ENCODE results near the gene ATOSA. TPM values are rescaled to one million over a fixed set of nuclear protein-coding genes. Genes with fewer than 3 reads are reported as not detected.

Gene ATOSA
- total RNA-seq, 1 experiment from 2014 or later: 5.8 TPM

- no peaks in the 10 kb centered on the region for H3K36me3 Mint-ChIP-seq (ENCODE audit: insufficient read depth in 1 of 3, low read depth in 3 of 3)
Observed at GRCh38 chr15:52681441-52681840, 2.3 kb upstream of the ATOSA start.

More at GRCh38 chr15:52681441-52681840, 2.3 kb upstream of the ATOSA start:
- DNase-seq: no peak
- Histone ChIP-seq H2AK5ac (ENCODE audit: insufficient read length, low read length) (no peak overlapping the region), H3K4me2 (ENCODE audit: insufficient read depth, insufficient read length, low read length) (no peak overlapping the region), H3K27me3 (ENCODE audit: insufficient read depth, low read length) (no peaks in the 10 kb centered on the region), H4K8ac (replicated peaks; ENCODE audit: insufficient read length, low read depth, low read length) (no peak overlapping the region), H2BK15ac (ENCODE audit: low read depth, low read length) (no peak overlapping the region), H2AFZ (ENCODE audit: low read length) (no peak overlapping the region), H4K91ac (ENCODE audit: insufficient read length, low read depth, low read length) (no peak overlapping the region), H3K9ac (ENCODE audit: extremely low read depth, insufficient read length, low read length) (no peak overlapping the region), H3K27ac (ENCODE audit: insufficient read length, low read depth, low read length) (no peak overlapping the region), H4K5ac (ENCODE audit: insufficient read length, low read depth, low read length) (no peak overlapping the region), H3T11ph (ENCODE audit: low read length) (no peak overlapping the region), H2BK20ac (ENCODE audit: low read depth, low read length, poor library complexity, severe bottlenecking) (no peak overlapping the region), H3K23ac (ENCODE audit: insufficient read length, low read depth, low read length) (no peak overlapping the region), H3K79me1 (ENCODE audit: insufficient read depth, low read depth, low read length, poor library complexity, severe bottlenecking) (no peaks in the 10 kb centered on the region), H3K79me2 (ENCODE audit: insufficient read depth, low read length) (no peaks in the 10 kb centered on the region), H2BK12ac (ENCODE audit: insufficient read length, low read depth, low read length) (no peak overlapping the region), H2BK120ac (ENCODE audit: low read depth, low read length, poor library complexity, severe bottlenecking) (no peak overlapping the region), H3K56ac (ENCODE audit: insufficient read length, low read depth, low read length) (no peak overlapping the region), H3K23me2 (ENCODE audit: insufficient read length, low read depth, low read length, poor library complexity, severe bottlenecking) (peaks cover 9% of the 10 kb centered on the region), H3K14ac (ENCODE audit: insufficient read depth, low read length) (no peak overlapping the region), H3K9me3 (ENCODE audit: control insufficient read depth, low read depth, low read length) (no peaks in the 10 kb centered on the region), H3K18ac (ENCODE audit: insufficient read length, low read depth, low read length) (no peak overlapping the region), H2BK5ac (ENCODE audit: insufficient read length, low read length) (no peak overlapping the region), H3K4me1 (ENCODE audit: insufficient read depth, low read length) (no peaks in the 10 kb centered on the region), H3K4ac (ENCODE audit: low read depth, low read length) (no peak overlapping the region), H4K20me1 (ENCODE audit: control insufficient read depth, insufficient read depth, insufficient read length) (no peaks in the 10 kb centered on the region)
- H3K4me3 Mint-ChIP-seq: no peak overlapping the region
- no peaks in the 10 kb centered on the region for H3K9me3 Mint-ChIP-seq
- H3K4me1 Mint-ChIP-seq: peaks cover 16 to 17% of the 10 kb centered on the region in 2 experiments
- no CpG with 5 or more reads among the region's 3 CpGs for whole genome bisulfite sequencing (ENCODE audit: extremely low coverage, insufficient read length, low lambda C conversion rate)
- no peak for TF ChIP-seq CTCF (conservative IDR thresholded peaks at IDR 0.05)
- H3K27me3 Mint-ChIP-seq (ENCODE audit: low read depth): peaks cover 14% of the 10 kb centered on the region
- H3K27ac Mint-ChIP-seq: no peak overlapping the region
